HepG2 (cell line): ENCODE measurements around the gene VSX1. TPM values are rescaled to one million over a fixed set of nuclear protein-coding genes. Genes with fewer than 3 reads are reported as not detected.

Source experiments
- ATAC-seq: fragments of 200-7000 bp; cut with Tn5 transposase; 3 replicates; pipeline ENCODE4 v1.9.1; 2020; ENCODE audit warnings: mild to moderate bottlenecking, moderate library complexity
- BruUV-seq: library from RNA; stranded (reverse); fragments of 400-500 nt; replicated peaks from 2 replicates; lab custom pipeline; 2021; lab: Mats Ljungman, UMichigan
- CTCF ChIA-PET: fragments of 300-600 bp; formaldehyde crosslinking; extraction: SDS; loops from one replicate; lab custom pipeline; 2021; ENCODE audit warnings: low total read pairs, inconsistent platforms, low intra/inter-chr PET ratio; lab: Yijun Ruan, JAX
- POLR2A ChIA-PET: fragments of 350-600 bp; sonication (Branson Sonifier 250); formaldehyde crosslinking; loops from one replicate; lab custom pipeline; 2020; ENCODE audit warnings: antibody characterized with exemption, inconsistent platforms; lab: Yijun Ruan, JAX
- DNase-seq: peaks from one replicate; pipeline ENCODE4 v3.0.0-alpha.2; 2015; ENCODE audit warnings: low spot score
- FAIRE-seq: peaks from 3 replicates; lab custom pipeline; 2011; peaks lifted over from hg19 to GRCh38; lab: Jason Lieb, UNC
- H2AFZ ChIP-seq: one replicate; pipeline ENCODE4 v1.6.1; 2011; ENCODE audit warnings: low read length, inconsistent platforms
- H3K27ac ChIP-seq: fragments of 300-600 bp; 3 replicates; pipeline ENCODE4 v1.8.0; 2011; ENCODE audit warnings: mixed run types, mild to moderate bottlenecking, mixed read lengths, low read length, inconsistent platforms; ENCODE audit not compliant: insufficient read depth; ENCODE audit errors: extremely low read length
- H3K27me3 ChIP-seq, 2 experiments: fragments of 200-600 bp in 1 of 2; 2 replicates in 1 of 2; 3 replicates in 1 of 2; pipeline versions ENCODE4 v1.6.0 to v1.8.0; 2011; ENCODE audit warnings: low read length in 2 of 2, mild to moderate bottlenecking in 2 of 2, moderate library complexity in 2 of 2, inconsistent platforms in 1 of 2; ENCODE audit not compliant: insufficient read depth in 2 of 2, control insufficient read depth in 1 of 2
- H3K36me3 ChIP-seq, 2 experiments: fragments of 200-600 bp in 1 of 2; replicated peaks in 1 of 2; 2 replicates in 1 of 2; 3 replicates in 1 of 2; pipeline versions ENCODE4 v1.5.1 to v1.8.0; 2011; ENCODE audit warnings: low read length in 2 of 2, inconsistent platforms in 1 of 2; ENCODE audit not compliant: insufficient read depth in 2 of 2, control insufficient read depth in 1 of 2
- H3K4me1 ChIP-seq: 2 replicates; pipeline ENCODE4 v1.5.1; 2012; ENCODE audit warnings: low read length, inconsistent platforms; ENCODE audit not compliant: insufficient read depth
- H3K4me2 ChIP-seq: 2 replicates; pipeline ENCODE4 v1.6.0; 2011; ENCODE audit warnings: low read depth, low read length, inconsistent platforms
- H3K4me3 ChIP-seq, 3 experiments: fragments of 200-600 bp in 1 of 3; sonication (generic), shearing (Covaris generic) in 1 of 3; replicated peaks in 1 of 3; 2 replicates each; pipeline ENCODE4 v1.5.1; 2011 to 2016; ENCODE audit warnings: low read length in 3 of 3, inconsistent platforms in 2 of 3, low read depth in 2 of 3, mild to moderate bottlenecking in 2 of 3, control low read depth in 1 of 3, mixed read lengths in 1 of 3; ENCODE audit not compliant: insufficient read depth in 1 of 3
- H3K79me2 ChIP-seq: one replicate; pipeline ENCODE4 v1.6.1; 2011; ENCODE audit warnings: low read length, inconsistent platforms; ENCODE audit not compliant: insufficient read depth
- H3K9ac ChIP-seq: 2 replicates; pipeline ENCODE4 v1.6.0; 2011; ENCODE audit warnings: mild to moderate bottlenecking, low read depth, low read length, inconsistent platforms; ENCODE audit not compliant: insufficient read depth
- H3K9me3 ChIP-seq: 2 replicates; pipeline ENCODE4 v1.5.1; 2012; ENCODE audit warnings: mild to moderate bottlenecking, low read length
- H4K20me1 ChIP-seq: 2 replicates; pipeline ENCODE4 v1.6.0; 2011; ENCODE audit warnings: inconsistent platforms, mild to moderate bottlenecking, low read length, moderate library complexity; ENCODE audit not compliant: insufficient read depth
- SALL2 ChIP-seq: sonication (generic); formaldehyde crosslinking; IDR thresholded peaks from 2 replicates; pipeline ENCODE4 v1.8.1; 2023; ENCODE audit warnings: mild to moderate bottlenecking, missing genetic modification reagents, inconsistent platforms
- THAP11 ChIP-seq: IDR thresholded peaks from 2 replicates; pipeline ENCODE4 v1.6.1; 2016; ENCODE audit warnings: missing biosample characterization, missing genetic modification reagents
- ZNF441 ChIP-seq: sonication (generic); formaldehyde crosslinking; IDR thresholded peaks from 2 replicates; pipeline ENCODE4 v1.7.0; 2021; ENCODE audit warnings: missing genetic modification reagents, borderline replicate concordance
- ZNF552 ChIP-seq: sonication (generic); formaldehyde crosslinking; IDR thresholded peaks from 2 replicates; pipeline ENCODE4 v1.9.0; 2022; ENCODE audit warnings: missing genetic modification reagents, mild to moderate bottlenecking, borderline replicate concordance
- WGBS: methylation state at CpG from one replicate; pipeline ENCODE4 v1.1.6; 2017; ENCODE audit warnings: low lambda C conversion rate; 5-methylcytosine and 5-hydroxymethylcytosine counted together
- in situ Hi-C: cut with HindIII; loops from 2 replicates; pipeline ENCODE4 v1.10.0; 2017; ENCODE audit warnings: low pct_unique_long_range_greater_than_20kb; ENCODE audit not compliant: extremely low pct_ligation_motif_present
- intact Hi-C: fragments of 100-400 bp; cut with micrococcal nuclease; formaldehyde crosslinking; loops from one replicate; pipeline ENCODE4 v1.10.0; 2022; ENCODE audit not compliant: unreplicated experiment
- polyA plus RNA-seq, 8 experiments: library from polyadenylated mRNA; depleted of rRNA in 3 of 8; stranded (reverse) in 7 of 8; unstranded in 1 of 8; fragments of >200 nt; fragmentation: Illumina TruSeq in 4 of 8; extraction: Trizol in 4 of 8; gene quantifications; 2 replicates each; pipeline versions ENCODE4 v1.2.1 to v1.2.3, GENCODE V29; 2011 to 2016; ENCODE audit warnings: low read depth in 4 of 8, missing spikeins in 1 of 8, mixed read lengths in 1 of 8; ENCODE audit not compliant: insufficient read depth in 1 of 8
- total RNA-seq, 5 experiments: library from RNA; depleted of rRNA; stranded (reverse); fragments of >200 nt; fragmentation: Illumina TruSeq; extraction: Trizol; gene quantifications; 2 replicates each; pipeline ENCODE4 v1.2.3, GENCODE V29; 2016; ENCODE audit warnings: low read depth in 1 of 5
- TF ChIP-seq, protein P1 (sequence below): sonication (generic); formaldehyde crosslinking; IDR thresholded peaks from 2 replicates; pipeline ENCODE4 v1.9.0; 2021; ENCODE audit warnings: mild to moderate bottlenecking, missing genetic modification reagents
- TF ChIP-seq, protein P2 (sequence below): sonication (generic); formaldehyde crosslinking; IDR thresholded peaks from 2 replicates; pipeline ENCODE4 v1.5.0; 2020; ENCODE audit warnings: mild to moderate bottlenecking, missing genetic modification reagents
- TF ChIP-seq, protein P3 (sequence below): sonication (generic); formaldehyde crosslinking; IDR thresholded peaks from 2 replicates; pipeline ENCODE4 v1.4.0; 2020; ENCODE audit warnings: missing genetic modification reagents
- TF ChIP-seq, protein P4 (sequence below): sonication (generic); formaldehyde crosslinking; IDR thresholded peaks from 2 replicates; pipeline ENCODE4 v1.4.0; 2020; ENCODE audit warnings: missing genetic modification reagents

Gene VSX1
- total and polyA plus RNA-seq, 2 of the 13 experiments (the other 11 are each of a cell fraction or from before 2014, with no cell fraction given) = 0.04 TPM; not detected in 1

DNA sequence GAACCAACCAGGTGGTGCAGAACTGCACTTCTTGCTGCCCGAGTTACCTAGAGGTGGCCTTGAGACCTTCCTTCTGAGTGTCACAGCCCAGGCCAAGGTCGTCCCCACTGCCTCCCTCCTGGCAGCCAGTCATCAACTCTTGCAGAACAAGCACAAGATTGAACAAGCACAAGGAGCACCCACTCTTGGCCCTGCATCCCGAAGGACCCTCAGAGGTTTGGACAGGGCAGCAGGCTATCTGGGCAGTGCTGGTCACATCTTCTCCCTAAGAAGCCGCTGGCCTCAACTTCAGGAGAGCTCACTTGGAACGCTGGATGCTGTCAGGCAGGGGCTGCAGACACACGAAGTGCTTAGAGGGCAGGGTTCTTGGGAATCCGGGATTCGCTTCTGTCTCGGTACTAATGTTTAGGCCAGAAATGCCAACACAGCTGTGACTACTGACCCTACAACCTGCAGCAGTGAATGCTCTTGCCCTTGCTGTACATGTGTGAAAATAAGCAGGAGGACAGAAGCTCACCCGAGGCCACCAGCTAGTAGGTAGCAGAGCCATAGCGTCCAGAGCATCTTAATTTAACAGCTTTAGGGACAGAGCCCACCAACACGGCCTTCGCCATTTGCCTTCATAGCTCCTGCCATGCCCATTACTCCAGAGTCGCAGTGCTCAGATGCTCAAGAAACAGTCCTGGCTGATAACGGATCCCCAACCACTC is 20.0 kb downstream of the VSX1 start:
- Histone ChIP-seq H3K27ac (no peak overlapping the region), H3K27me3 (peaks cover 0 to 29% of the 10 kb centered on the region in 2 experiments; a peak in 4 of 5 replicates), H3K4me2 (peak overlapping the region; percentile 36; the same call in 1 of the 2 replicates), H3K36me3 (no peaks in the 10 kb centered on the region), H4K20me1 (no peaks in the 10 kb centered on the region), H3K4me3 (0 out of 6 replicates have a peak overlapping the region, but pooled peaks of 1 of the 3 experiments have one; percentile 5), H2AFZ (no peak overlapping the region), H3K9me3 (no peaks in the 10 kb centered on the region), H3K79me2 (no peaks in the 10 kb centered on the region), H3K9ac (no peak overlapping the region), H3K4me1 (peaks cover 89% of the 10 kb centered on the region)
- BruUV-seq = no TSS peak
- no peak for ATAC-seq
- 40% methylated on average over 12 of the region's 15 CpGs for WGBS
- DNase-seq = no peak
- ChIA-PET CTCF (interaction anchor here (5.4 kb wide), 1 partner anchor 67 kb away, joined by 138 read pairs; the partner anchor contains the start of gene APMAP), POLR2A (interaction anchor here (0.8 to 2.9 kb wide), 6 partner anchors 8 to 133 kb away, joined by 3 to 20 read pairs (median 3); partner anchors contain the start of genes APMAP and ENTPD6)
- intact Hi-C loops (no loop called here), in situ Hi-C loops (loop anchor here (5.0 kb wide), 1 partner anchor 65 kb away; no protein-coding TSS in a partner anchor)
- FAIRE-seq = no peak
- TF ChIP-seq, protein P1, sequence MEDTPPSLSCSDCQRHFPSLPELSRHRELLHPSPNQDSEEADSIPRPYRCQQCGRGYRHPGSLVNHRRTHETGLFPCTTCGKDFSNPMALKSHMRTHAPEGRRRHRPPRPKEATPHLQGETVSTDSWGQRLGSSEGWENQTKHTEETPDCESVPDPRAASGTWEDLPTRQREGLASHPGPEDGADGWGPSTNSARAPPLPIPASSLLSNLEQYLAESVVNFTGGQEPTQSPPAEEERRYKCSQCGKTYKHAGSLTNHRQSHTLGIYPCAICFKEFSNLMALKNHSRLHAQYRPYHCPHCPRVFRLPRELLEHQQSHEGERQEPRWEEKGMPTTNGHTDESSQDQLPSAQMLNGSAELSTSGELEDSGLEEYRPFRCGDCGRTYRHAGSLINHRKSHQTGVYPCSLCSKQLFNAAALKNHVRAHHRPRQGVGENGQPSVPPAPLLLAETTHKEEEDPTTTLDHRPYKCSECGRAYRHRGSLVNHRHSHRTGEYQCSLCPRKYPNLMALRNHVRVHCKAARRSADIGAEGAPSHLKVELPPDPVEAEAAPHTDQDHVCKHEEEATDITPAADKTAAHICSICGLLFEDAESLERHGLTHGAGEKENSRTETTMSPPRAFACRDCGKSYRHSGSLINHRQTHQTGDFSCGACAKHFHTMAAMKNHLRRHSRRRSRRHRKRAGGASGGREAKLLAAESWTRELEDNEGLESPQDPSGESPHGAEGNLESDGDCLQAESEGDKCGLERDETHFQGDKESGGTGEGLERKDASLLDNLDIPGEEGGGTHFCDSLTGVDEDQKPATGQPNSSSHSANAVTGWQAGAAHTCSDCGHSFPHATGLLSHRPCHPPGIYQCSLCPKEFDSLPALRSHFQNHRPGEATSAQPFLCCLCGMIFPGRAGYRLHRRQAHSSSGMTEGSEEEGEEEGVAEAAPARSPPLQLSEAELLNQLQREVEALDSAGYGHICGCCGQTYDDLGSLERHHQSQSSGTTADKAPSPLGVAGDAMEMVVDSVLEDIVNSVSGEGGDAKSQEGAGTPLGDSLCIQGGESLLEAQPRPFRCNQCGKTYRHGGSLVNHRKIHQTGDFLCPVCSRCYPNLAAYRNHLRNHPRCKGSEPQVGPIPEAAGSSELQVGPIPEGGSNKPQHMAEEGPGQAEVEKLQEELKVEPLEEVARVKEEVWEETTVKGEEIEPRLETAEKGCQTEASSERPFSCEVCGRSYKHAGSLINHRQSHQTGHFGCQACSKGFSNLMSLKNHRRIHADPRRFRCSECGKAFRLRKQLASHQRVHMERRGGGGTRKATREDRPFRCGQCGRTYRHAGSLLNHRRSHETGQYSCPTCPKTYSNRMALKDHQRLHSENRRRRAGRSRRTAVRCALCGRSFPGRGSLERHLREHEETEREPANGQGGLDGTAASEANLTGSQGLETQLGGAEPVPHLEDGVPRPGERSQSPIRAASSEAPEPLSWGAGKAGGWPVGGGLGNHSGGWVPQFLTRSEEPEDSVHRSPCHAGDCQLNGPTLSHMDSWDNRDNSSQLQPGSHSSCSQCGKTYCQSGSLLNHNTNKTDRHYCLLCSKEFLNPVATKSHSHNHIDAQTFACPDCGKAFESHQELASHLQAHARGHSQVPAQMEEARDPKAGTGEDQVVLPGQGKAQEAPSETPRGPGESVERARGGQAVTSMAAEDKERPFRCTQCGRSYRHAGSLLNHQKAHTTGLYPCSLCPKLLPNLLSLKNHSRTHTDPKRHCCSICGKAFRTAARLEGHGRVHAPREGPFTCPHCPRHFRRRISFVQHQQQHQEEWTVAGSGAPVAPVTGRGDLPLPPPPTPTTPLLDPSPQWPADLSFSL (CRISPR knock-in tag) = 0 out of 2 replicates have a peak, but pooled peaks have one; percentile 26
- TF ChIP-seq SALL2 (CRISPR knock-in tag) = no peak
- no peak for TF ChIP-seq THAP11 (CRISPR knock-in tag)
- TF ChIP-seq, protein P2, sequence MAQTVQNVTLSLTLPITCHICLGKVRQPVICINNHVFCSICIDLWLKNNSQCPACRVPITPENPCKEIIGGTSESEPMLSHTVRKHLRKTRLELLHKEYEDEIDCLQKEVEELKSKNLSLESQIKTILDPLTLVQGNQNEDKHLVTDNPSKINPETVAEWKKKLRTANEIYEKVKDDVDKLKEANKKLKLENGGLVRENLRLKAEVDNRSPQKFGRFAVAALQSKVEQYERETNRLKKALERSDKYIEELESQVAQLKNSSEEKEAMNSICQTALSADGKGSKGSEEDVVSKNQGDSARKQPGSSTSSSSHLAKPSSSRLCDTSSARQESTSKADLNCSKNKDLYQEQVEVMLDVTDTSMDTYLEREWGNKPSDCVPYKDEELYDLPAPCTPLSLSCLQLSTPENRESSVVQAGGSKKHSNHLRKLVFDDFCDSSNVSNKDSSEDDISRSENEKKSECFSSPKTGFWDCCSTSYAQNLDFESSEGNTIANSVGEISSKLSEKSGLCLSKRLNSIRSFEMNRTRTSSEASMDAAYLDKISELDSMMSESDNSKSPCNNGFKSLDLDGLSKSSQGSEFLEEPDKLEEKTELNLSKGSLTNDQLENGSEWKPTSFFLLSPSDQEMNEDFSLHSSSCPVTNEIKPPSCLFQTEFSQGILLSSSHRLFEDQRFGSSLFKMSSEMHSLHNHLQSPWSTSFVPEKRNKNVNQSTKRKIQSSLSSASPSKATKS (CRISPR knock-in tag) = no peak
- TF ChIP-seq, protein P3, sequence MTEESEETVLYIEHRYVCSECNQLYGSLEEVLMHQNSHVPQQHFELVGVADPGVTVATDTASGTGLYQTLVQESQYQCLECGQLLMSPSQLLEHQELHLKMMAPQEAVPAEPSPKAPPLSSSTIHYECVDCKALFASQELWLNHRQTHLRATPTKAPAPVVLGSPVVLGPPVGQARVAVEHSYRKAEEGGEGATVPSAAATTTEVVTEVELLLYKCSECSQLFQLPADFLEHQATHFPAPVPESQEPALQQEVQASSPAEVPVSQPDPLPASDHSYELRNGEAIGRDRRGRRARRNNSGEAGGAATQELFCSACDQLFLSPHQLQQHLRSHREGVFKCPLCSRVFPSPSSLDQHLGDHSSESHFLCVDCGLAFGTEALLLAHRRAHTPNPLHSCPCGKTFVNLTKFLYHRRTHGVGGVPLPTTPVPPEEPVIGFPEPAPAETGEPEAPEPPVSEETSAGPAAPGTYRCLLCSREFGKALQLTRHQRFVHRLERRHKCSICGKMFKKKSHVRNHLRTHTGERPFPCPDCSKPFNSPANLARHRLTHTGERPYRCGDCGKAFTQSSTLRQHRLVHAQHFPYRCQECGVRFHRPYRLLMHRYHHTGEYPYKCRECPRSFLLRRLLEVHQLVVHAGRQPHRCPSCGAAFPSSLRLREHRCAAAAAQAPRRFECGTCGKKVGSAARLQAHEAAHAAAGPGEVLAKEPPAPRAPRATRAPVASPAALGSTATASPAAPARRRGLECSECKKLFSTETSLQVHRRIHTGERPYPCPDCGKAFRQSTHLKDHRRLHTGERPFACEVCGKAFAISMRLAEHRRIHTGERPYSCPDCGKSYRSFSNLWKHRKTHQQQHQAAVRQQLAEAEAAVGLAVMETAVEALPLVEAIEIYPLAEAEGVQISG (CRISPR knock-in tag) = 0 out of 2 replicates have a peak, but pooled peaks have one; percentile 23
- TF ChIP-seq, protein P4, sequence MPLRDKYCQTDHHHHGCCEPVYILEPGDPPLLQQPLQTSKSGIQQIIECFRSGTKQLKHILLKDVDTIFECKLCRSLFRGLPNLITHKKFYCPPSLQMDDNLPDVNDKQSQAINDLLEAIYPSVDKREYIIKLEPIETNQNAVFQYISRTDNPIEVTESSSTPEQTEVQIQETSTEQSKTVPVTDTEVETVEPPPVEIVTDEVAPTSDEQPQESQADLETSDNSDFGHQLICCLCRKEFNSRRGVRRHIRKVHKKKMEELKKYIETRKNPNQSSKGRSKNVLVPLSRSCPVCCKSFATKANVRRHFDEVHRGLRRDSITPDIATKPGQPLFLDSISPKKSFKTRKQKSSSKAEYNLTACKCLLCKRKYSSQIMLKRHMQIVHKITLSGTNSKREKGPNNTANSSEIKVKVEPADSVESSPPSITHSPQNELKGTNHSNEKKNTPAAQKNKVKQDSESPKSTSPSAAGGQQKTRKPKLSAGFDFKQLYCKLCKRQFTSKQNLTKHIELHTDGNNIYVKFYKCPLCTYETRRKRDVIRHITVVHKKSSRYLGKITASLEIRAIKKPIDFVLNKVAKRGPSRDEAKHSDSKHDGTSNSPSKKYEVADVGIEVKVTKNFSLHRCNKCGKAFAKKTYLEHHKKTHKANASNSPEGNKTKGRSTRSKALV (CRISPR knock-in tag) = no peak
- TF ChIP-seq ZNF552 (CRISPR knock-in tag) = 0 out of 2 replicates have a peak, but pooled peaks have one; percentile 29
- TF ChIP-seq ZNF441 (CRISPR knock-in tag) = no peak
